ENCODE measurements around the gene BMP2.

BMP2 gene

DNA sequence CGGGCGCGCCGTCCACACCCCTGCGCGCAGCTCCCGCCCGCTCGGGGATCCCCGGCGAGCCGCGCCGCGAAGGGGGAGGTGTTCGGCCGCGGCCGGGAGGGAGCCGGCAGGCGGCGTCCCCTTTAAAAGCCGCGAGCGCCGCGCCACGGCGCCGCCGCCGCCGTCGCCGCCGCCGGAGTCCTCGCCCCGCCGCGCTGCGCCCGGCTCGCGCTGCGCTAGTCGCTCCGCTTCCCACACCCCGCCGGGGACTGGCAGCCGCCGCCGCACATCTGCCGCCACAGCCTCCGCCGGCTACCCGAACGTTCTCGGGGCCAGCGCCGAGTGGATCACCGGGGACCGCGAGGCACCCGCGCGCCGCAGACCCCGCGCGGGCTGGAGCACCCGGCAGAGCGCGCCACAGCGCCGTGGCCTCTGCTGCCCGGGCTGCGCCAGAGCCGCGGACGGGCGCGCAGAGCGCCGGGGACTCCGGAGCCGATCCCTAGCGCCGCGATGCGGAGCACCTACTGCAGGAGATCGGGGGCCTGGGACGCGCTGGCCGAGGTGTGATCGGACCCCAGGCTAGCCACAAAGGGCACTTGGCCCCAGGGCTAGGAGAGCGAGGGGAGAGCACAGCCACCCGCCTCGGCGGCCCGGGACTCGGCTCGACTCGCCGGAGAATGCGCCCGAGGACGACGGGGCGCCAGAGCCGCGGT is at the start of gene BMP2:
BMP2 (plus strand) TSS at position 151 of the 692 bp plus-strand sequence. CDS start 2,441 bp downstream, outside the sequence.
- DNase-seq = no peak

DNA sequence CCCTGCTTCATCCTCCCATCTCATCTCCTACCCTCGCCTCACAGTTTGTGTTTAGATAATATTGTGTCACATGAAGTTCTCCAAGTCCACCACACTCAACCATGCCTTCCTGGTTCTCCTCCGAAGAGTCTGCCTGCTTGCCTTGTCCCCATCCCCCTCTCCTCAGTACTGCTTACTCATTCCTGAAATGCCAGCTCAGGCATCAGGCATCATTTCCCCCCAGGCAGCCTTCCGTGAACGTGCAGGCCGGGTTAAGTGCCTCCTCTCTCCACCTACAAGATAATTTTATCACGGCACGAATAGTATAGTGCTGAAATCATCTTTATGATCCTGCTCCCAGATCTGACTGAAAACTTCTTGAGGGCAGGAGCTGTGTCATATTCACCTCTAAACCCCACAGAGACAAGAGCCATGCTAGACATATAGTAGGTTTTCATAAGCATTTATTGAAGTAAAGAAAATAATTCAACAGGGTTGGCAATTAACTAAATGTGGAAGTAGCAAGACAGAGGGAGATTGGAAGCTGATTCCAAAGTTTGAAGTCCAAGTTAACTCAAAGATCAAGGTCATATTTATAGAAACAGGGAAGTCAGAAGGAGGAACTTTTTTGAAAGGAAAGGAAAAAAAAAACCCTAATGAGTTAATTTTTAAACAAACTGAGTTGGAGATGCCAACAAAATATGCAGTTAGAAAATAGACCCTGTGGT is 48.7 kb upstream of the BMP2 start:
- no peak for DNase-seq

DNA sequence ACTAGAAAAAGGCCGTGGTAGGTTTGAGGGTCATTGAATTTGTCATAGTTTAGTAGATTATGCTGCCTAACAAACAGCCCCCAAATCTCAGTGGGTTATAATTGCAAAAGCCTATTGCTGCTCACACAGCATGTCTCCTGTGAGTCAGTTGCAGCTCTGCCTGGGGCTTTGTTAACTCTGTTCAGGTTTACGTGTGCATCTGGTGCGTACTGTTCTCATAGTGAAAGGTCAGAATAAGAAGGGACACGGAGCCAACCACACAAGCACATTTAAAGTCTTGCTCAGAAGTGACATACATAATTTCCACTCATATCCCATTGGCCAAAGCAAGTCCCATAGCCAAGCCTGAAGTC is 48.1 kb upstream of the BMP2 start:
- no peak for DNase-seq

DNA sequence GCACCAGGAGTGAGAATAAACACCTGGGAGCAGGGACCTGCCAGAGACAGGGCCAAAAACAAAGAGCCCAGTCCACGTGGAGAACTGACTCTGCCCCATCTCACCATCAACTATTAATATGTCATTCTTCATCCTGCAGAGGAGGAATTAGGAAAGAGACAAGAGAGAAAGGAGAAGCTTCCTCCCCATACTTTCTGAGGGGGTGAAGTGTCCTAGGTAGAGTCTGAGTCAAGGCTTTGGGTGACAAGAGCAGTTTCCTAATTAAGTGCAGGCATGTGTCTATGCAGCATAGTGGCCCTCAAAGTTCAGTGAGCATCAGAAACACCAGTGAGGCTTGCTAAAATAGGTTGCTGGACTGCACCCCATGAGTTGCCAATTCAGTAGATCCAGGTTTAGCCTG is 40.7 kb upstream of the BMP2 start:
- no peak for DNase-seq

DNA sequence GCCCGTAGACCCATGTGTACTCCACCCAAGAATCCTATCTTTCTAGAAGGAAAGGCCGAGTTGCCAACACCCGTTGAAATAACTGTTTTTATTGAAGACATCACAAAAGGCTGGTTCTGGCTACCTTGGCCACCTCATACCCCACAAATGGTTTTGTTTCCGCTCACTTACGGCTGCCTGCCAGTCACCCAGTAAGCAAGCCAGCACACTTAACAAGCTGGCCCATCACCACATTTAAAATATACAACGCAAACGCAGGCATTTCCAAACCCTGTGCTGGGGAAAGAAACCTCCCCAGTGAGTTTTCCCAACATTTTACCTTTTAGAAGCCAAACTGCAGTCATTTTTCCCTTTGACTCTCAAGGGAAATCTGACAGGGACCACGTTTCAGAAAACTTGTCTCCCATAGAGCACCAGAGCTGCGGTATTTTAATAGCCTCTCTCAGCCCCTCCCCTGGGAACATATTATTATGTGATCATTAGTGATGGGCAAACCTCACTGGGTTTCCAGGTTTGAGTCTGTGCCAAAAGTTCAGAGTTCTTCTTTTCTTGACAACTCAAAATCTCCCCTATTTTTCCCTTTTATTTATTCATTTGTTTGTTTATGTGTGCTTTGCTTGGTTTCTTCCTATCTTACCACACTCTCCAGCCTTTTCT is 36.7 kb upstream of the BMP2 start:
- DNase-seq = no peak

DNA sequence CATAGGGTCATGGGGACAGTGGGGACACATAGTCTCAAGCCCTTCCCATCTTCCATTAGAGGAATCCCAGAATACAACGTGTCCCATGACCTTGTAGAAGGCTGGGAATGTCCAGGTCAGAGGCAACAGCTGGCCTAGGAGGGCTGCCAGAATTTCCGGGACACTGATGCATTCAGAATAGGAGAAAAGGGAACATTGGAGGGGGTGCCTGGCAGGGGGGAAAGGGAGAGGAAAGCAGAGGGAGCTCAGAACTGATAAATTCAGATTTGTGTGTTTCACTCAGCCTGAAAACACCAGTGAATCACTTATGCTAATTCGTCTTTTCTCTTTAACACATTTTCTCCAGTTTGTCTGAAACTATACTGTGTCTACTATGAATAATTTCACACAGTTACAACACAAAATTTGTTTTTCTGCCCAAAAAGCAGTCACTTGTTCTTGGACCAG is 35.5 kb upstream of the BMP2 start:
- no peak for DNase-seq

DNA sequence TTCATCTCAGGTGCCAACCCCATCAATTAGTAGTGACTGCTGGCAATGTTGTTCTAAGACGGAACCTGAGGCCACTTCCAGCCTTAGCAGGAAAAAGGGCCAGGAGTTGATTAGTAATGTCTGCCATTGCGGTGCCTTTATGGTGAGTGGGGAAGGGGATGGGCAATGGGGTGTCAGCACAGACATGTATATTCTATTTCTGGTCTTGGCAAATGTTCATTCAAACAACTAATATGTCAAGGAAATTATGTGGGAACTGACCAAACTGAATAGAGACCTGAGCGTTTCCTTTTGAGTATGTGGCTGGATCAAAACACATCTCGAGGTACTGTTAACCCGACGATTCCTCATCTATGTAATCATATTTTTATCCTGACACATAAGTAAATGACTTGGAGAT is 34.6 kb upstream of the BMP2 start:
- DNase-seq = no peak

DNA sequence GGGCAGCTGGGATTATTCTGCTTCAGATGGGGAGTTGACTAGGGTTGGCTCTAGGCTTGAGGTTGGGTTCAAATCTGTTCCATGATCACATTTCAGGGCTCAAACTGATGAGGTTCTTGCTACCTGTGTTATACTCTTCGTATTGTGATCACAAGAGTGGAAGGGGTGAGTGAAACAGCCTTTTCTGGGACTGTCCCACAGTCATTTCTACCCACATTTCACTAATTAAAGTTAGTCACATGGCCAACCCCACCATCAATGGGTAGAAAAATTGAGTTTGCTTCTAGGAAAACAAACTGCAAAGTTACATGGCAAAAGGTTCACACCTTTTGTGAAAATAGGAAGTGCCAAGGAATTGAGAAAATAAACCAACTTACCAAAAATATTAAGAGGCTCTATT is 33.5 kb upstream of the BMP2 start:
- no peak for DNase-seq

DNA sequence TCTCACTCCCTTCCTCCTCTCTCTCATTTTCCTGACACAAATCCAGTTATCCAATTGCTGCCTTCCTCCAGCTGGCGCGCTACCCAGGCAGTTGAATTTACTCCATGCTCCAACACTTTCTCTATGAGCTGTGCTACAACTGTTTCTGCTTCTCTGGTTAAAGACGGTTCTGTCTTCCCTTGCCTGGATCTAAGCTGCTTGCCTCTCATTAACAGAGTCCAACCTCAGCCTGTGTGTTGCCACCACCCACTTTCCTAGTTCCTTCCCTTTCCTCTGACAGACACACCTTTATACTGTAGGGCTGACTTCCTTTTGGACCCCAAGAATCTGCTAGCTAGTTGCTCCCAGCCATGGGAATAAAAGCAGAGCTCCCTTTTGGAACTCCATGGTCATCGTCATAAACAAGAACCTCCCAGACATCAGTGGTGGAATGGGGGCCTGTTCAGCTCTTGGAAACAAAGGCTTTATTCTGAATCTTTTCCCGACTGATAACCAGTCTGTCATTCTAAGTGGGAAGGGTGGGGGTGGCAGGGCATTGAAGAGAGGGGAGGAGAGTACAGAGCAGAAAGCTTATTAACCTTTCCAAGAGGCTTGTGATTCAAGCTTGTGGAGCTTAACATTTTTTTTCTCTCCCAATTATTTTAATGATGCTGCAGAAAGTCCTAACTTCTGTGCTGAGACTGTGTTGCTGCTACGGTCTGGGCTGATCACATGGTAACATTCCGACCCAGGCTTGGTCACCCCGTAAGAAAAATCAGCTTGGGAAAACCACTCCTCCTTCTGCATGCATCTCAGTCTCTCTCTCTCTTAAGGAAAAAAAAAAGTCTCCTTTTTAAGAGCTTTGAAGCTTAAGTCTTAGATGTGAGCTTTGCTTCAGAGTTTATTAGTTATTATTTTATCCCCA is 31.3 kb upstream of the BMP2 start:
- DNase-seq = no peak

DNA sequence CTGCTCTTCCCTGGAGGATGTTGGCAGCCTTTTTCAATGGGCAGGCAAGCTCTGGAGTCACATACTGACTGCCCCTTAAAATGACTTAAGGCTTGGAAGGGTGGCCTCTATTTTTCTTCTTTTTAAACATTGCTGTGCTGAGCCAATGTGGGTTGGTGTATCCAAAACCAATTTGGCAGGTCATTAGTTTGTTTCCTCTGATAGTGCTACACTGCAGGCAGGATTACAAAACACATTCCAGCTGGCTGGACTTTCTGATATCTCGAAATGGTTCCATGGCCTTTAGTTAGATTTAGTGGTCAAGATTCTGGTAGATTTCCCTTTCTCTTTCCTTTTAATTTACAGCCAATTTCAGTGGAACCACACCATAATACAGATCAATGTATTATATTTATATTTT is 28.1 kb upstream of the BMP2 start:
- no peak for DNase-seq

DNA sequence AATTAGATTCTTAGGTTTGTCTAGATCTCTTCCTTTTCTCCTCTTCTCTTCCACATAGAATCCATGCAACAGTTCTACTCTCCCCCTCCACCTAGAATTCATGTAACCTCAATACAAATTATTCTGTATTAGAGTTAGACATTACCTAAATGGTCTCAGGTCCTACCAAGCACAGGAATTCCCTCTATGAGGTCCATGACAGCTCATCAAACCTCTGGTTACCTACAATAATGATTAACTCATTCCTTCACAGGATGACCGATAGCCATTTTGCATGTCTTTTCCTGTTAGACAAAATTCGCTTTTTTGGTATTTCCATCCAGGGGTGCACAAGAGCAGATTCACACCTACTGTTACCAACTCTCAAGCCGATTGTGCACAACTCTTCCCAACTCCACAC is 27.4 kb upstream of the BMP2 start:
- DNase-seq = no peak

DNA sequence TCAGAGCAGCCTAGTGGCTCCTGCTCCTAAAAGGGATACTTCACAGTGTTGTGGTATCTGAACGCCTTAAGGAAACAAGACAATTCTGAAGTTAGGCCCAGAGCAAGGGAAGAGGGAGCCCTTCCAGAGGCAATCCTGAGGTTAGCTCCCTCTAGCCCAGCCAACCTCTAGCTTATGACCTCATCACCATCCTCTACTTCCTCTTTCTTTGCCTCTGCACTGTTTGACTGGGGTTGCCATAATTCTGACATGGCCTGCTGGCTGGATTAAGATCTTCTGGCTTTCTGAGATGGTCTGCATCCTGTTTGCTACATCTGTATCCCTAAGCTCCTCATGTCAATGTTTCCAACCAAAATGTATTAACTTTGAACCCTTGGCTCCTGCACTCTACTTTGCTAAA is 23.3 kb upstream of the BMP2 start:
- DNase-seq = peak in 1 of 2 donors; percentile 5

DNA sequence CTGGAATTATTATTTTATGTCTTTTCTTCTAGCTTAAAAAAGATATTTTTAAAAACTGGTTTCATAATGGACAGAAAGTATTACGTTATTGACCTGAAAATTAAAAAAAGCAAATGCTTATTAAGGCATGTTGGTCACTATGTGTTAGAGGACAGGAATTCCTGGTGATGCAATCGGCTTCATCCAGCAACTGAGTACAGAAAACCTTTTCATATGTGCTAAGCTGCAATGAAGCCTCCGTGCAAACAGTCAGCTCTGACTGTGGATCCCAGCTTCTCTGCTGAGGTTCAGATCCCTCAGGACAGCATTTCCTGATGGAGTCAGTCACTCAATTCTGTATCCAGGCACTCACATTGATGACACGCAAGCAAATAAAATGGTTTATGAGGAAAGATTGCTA is 22.7 kb upstream of the BMP2 start:
- DNase-seq = no peak

DNA sequence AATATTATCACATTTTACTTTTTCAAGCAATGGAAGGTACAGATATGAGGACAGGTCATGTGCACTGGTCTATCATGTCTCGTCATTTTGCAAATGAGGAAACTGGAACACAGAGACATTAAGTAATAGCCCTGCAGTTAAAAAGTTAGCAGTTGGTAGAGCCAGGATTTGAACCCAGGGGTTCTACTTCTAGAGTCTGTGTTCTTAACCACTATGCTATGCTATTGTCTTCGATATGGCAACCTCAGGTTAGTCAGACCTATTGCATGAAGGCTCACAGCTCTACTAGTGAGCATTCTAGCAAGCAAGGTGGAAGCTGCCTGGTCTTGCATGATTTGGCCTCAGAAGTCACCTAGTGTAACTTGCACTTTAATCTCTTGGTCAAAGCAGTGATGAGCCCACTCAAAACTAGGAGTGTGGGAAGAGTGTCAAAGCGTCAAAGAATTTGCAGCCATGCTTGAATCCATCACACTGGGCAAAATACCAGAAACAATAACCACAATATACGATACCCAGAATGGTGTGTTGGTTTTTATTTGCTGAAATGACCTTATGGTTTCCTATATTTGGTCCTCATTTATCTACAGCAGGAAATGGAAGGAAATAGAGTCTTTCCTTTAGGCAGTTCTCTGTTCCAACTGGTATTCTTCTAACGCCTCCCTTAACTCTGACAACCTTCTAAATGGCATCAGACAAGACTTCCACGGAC is 20.4 kb upstream of the BMP2 start:
- DNase-seq = no peak

DNA sequence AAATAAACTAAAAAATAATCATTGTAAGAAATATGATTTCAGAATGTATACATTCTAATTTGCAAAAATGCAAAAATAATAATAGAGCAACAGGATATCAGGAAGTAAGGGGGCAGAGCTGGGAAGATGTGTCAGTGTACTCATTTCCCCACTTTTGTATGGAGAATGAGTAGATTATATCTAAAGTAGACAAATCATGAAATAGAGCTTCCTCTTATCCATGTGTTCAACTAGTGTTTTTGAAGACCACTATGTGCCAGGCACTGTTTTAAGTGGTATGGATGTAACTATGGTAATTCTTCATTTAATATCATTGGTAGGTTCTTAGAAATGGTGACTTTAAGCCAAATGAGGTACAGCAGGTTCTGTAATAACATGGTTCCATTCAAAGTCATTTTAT is 17.0 kb upstream of the BMP2 start:
- no peak for DNase-seq

DNA sequence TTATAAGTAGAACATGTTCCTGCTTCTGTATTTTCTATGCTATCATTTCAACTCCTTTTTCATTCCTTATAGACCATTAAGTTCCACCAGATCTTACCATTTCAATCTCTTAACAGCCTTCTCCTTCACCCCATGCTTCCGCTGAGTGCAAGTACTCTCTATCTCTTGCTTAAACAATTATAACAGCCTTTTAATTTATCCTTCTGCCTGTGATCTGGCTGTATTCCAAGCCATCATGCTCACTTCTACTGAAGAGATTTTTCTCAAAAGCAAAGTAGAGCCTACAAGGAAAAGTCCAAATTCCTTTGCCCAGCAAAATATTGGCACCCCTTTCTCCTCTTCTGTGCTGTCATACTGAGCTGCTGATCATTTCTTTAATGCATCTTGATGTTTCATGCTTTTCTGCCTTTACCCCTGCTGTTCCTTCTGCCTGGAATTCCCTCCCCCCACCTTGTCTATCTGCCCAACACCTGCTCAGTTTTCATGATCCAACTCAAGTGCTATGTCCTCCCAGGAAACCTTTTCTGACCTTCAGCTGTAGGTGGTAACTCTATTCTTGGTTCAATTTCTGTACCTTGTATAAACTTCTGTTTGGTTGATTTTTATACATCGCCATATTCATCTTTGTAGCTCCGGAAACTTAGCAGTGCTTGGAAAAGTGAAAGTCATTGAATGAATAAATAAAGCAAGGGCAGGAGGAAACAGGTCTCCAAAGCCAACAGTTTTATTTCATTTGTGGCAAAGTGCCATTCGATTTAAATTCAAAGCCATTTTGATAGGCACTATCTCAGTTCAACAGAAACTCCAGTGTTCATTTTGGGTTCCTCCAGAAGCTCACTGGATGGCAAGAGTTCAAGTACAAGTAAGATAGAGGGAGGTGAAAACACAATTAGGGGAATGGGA is 10.5 kb upstream of the BMP2 start:
- DNase-seq = no peak

DNA sequence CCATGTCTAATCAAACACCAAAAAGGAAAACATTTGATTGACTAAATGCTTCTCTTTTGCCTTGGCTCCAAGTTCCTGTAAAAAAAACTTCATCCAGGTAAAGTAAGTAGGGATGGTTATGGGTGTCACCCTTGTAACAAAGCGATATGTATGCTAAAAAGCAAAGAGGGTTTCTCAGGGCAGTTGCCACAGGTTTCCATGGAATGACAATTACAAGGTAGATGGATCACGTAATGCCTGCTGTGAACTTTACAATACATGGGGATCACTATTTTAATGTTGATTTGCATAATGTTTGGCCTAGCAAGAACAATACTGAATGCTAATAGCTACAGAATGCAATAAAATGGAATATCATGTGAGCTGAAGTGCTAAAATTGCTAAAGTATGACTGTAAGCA is 2.9 kb upstream of the BMP2 start:
- DNase-seq = no peak

DNA sequence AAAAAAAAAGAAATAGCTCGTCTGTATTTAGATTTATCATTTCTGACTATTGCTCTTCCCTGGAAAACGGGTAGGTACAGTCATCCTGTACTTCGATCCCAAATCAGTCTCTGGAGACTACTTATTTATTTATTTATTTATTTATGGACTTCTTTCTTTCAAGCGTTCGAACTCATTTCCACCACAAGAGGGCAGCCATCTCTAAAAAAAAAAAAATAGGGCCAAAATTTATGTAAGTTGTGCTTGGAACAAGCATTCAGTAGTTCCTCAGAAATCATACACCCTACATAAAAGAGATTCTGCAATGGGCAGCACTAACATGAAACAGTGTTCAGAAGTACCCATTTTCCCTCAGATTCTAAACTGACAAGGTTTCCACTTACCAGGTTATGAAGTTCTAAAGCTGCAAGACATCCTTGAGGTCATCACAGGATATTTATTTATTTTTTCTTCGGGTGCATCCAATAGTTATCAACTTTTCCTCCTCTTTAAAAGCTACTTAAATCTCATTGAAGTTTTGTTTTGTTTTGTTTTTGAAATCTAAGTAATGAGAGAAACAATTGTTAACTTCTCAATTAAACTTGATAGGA is 1.9 kb upstream of the BMP2 start:
- DNase-seq = peak in 1 of 2 donors; percentile 25

DNA sequence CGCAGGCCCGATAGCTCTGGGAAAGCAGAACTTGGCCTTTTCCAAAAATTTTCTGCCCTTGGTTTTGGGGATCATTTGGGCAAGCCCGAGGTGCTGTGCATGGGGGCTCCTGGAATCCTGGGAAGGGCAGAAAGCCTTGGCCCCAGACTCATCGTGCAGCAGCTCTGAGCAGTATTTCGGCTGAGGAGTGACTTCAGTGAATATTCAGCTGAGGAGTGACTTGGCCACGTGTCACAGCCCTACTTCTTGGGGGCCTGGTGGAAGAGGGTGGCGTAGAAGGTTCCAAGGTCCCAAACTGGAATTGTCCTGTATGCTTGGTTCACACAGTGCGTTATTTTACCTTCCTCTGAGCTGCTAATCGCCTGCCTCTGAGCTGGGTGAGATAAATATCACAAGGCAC is 1.1 kb upstream of the BMP2 start:
- DNase-seq = no peak

DNA sequence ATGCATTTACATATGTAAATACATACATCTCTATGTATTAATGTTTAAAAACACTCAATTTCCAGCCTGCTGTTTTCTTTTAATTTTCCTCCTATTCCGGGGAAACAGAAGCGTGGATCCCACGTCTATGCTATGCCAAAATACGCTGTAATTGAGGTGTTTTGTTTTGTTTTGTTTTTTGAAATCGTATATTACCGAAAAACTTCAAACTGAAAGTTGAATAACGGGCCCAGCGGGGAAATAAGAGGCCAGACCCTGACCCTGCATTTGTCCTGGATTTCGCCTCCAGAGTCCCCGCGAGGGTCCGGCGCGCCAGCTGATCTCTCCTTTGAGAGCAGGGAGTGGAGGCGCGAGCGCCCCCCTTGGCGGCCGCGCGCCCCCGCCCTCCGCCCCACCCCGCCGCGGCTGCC is 355 bp upstream of the BMP2 start:
- no peak for DNase-seq
